Measurements from ENCODE around the gene ZSCAN10.

Gene ZSCAN10

DNA sequence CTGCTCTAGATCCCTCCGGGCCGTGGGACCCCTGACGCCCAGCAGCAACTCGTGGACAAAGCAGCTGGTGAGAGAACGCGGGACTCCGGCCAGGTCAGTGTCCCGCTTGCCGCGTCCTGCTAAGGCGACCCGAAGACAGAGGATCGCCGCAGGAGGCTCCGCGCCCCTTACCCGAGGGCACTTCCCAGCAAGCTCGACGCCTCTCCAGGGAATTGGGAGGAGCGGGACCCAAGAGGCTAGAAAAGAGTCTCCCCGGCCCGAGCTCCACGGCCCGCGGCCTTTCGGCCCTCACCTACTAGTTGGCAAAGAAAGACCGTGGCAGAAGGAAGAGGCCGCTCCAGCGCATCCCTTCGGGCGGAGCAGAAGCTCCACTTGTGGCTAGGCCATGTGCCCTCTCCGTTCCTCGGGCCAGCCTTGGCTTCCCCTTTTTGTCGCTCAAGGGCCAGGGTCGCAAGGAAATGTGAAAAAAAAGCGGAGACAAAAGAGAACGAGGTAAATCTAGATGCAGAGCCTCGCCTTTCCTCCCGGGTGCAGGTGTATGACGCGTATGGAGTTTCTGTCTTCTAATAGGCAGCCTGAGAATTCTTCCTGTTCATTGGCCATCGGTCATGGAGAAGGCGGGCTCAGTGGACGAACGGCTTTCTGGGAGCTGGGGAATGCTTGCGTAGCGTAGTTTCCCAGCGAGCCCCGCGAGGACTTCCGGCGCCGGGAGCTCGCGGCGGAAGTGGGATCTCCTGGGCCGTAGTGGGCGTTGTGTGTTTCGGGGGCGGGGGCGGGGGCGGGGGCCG is 35.4 kb upstream of the ZSCAN10 start, which contains the start of gene ZNF213:
TSS of gene ZNF213 (plus strand) at position 692 of the 788 bp plus-strand sequence. CDS start 2,252 bp downstream, outside the sequence.
- DNase-seq (ENCODE audit: low spot score) = peak; percentile 98

DNA sequence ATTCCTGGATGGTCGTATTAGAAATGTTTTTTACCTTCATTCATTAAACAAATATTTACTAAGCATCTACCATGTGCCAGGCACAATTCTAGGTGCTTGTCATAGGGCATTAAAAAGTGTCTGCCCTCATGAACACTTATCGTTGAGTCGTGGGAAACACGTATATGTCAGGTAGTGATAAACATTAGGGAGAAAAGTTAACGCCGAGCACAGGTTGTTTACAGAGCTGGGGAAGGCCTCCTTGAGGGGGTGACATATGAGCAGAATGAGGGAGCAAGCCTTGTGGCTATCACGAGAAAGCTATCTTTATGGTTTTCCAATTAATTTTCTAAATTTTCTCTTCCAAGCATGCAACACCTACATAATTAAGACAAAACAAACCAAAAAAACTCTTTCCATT is 34.8 kb upstream of the ZSCAN10 start:
- no peak for DNase-seq (ENCODE audit: low spot score)

DNA sequence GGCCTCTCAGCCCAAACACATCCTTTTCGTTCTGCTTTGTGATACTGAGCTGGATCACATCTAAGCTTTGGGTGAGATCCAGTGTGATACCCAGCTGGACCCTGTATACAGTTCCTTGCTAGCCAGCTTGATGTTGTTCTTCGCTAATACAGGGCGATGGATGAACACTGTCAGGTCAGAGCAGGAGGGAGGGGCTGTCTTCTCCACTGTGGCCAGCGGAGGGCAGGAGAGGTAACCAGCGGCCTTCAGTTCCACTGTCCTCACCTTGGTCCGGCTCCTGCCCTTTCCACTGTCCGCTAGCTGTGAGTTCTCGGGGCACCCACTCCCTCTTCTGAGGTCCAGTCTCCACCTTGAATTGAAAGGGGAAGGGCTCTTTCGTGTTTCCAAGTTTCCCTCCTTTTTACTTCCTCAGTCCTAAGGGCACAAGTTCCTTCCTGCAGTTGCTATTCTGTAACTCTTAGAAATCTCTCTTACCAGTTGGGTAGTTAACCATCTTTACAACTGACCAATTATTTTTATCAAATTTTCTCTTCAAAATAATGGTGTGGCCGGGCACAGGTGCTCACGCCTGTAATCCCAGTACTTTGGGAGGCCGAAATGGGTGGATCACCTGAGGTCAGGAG is 32.8 kb upstream of the ZSCAN10 start:
- no peak for DNase-seq (ENCODE audit: low spot score)

DNA sequence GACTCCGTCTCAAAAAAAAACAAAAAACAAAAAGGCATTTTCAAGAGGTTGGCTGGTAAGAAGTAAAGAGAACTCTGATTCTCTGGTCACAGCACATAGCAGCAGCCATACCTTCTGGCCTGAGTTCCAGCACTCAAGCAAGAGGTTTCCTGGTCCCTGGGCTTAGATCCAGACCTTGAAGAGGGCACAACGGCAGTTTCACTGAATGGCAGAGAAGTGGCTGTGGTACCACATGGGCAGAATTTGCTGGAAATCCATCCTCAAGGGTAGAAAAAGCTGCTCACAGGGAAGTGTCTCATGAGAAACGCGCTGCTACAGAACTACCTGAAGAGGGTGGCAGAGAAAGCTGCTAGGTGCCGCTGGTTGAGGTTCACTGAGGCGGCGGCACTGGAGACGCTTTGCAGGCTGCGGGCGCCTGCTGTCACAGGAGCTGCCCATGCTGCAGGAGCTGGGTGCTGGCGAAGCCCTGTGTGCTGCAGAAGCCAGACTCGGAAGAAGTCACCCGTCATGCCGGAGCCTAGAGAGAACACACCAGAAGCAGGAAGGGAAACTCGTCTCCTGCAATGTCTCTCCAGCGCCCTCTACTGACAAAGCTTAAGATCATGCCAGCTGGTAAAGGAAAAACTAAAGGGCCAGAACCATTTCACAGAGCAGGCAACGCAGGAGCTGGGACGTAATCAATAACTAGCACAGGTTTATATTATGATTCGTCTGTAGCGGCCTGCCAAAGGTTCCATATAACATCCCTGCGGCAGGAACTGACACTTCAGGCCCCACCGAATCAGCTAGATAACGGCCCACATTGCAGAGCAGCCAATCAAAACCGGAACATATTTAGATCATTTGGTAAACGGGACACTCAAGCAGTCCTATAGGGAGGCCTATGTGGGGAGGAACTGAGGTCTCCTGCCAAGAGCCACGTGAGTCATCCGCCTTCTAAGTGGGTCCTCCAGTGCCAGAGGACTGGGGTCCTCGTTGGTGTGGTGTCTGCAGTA is 30.3 kb upstream of the ZSCAN10 start:
- DNase-seq (ENCODE audit: low spot score) = peak; percentile 87

DNA sequence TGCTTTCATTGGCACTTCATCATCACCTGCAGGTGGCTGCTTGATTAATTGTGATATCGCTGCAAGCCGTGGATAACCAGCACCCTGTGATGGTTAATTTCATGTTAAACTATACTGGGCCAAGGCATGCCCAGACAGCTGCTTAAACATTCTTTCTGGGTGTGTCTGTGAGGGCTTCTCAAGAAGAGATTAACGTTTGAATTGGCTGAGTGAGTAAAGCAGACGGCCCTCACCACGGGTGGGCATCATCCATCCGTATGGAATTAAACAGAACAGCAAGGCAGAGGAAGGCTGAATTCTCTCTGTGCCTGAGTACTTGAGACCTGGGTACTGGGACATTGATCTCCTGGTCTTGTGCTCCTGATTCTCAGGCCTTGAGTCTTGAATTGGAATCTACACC is 28.7 kb upstream of the ZSCAN10 start:
- DNase-seq (ENCODE audit: low spot score) = no peak

DNA sequence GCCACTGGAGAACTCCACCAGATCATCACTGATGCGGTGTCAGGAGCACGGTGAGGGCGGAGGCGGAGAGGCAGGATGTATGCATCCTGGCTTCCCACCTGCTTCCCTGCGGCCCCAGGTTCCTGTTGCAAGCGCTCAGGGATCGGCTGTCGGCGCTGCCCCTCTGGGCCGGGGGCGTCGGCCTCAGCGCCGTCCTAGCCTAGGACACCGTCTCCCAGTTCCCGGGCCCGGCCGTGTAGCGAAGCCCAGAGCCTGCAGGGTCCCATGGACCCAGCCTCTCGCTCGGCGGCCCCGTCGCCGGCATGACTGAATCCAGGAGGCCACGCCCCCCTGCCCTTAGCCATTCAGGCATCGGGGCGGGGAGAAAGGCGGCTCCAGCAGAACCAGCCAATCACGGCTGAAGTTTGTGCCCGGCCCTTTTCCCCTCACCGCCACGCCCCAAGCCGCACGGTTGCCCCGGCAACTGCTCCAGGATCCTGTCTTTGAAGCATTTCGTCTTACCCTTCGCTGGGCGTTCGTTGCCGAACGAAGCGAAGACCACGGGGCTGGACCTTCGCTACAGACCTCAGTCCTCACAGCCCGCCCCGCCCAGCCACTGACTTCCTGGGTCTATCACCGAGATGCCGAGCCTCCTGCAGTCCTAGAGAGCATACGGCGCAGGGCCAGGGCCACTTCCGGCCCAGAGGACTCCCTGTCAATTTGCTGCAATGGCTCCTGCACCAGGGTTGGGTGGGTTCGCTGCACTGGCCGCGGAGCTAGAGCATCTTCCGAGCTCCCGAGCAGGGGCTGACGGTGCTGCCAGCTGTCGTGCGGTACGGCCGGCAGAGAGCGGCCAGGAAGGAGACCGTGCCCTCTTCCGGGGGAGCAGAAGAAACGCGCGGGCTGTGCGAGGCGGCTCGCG is 25.1 kb upstream of the ZSCAN10 start:
- DNase-seq (ENCODE audit: low spot score) = peak; percentile 95

DNA sequence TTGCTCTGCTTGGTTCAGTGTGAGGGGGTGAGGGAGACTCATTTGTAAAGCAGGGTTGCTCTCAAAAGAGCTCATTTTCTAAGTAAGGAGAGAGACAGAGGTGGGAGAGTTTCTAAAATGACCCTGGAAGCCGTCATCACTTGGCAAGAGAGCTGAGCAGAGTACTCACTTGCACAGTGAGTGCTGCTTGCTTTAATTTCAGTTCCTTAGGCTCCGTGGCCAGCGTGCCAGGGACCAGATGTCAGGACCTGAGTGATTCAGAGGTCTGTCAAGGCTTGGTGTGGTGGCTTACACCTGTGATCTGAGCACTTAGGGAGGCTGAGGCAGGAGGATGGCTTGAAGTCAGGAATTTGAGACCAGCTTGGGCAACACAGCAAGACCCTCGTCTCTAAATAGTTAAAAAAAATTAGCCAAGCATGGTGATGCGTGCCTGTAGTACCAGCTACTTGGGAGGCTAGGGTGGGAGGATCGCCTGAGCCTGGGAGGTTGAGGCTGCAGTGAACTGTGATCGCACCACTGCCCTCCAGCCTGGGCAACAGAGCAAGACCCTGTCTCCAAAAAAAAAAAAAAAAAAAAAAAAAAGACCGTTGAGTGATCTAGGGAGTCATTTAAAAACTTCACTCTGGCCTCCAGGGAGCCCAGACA is 24.0 kb upstream of the ZSCAN10 start:
- peak; percentile 18 for DNase-seq (ENCODE audit: low spot score)

DNA sequence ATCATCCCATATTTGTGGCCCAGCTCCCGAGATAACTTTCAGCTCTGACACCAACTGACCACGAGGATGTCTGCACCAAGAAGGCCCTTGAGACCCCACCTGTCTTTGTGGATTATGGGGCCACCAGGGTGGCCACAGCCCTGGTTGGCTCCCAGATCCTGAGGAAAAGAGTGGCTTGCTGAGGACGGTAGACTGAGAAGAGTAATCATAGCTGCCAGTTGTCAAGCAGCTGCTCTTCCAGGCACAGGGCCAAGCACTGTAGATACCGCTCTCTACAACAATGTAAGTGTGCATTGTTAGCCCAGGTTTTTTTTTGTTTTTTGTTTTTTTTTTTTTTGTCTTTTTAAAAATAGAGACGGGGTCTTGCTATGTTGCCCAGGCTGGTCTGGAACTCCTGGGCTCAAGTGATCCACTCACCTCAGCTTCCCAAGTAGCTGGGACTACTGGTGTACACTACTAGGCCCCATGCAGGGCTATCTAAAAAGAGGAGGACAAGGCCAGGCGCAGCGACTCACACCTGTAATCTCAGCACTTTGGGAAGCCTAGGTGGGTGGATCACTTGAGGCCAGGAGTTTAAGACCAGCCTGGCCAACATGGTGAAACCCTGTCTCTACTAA is 22.9 kb upstream of the ZSCAN10 start:
- DNase-seq (ENCODE audit: low spot score) = no peak

DNA sequence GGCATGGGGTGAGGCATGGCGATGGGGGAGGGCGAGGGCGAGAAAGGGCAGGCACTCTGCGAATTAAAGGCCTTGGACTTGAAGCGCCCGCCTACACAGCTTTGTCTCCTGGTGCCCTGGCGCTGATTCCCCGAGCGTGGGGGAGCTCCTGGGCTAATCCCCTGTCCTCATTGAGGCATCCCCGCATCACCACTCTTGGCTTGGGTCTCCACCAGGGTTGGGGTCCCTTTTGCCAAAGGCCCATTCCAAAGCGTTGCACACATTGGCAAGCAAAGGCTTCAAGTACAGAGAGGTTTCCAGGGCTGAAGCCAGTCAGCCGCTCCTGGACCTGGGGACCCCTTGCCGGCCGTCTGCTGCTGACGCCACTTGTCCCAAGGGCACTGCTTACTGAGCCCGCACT is 21.3 kb upstream of the ZSCAN10 start:
- no peak for DNase-seq (ENCODE audit: low spot score)

DNA sequence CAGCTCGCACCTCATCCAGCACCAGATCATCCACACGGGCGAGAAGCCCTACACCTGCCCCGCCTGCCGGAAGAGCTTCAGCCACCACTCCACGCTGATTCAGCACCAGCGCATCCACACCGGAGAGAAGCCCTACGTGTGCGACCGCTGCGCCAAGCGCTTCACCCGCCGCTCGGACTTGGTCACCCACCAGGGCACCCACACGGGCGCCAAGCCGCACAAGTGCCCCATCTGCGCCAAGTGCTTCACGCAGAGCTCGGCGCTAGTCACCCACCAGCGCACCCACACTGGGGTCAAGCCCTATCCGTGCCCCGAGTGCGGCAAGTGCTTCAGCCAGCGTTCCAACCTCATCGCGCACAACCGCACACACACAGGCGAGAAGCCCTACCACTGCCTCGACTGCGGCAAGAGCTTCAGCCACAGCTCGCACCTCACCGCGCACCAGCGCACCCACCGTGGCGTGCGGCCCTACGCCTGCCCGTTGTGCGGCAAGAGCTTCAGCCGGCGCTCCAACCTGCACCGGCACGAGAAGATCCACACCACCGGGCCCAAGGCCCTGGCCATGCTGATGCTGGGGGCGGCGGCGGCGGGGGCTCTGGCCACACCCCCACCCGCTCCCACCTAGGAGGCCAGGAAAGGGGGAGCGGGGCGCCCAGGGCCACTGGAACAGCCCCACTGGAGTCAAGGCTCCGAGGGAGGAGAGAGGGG is 20.8 kb upstream of the ZSCAN10 start:
- no peak for DNase-seq (ENCODE audit: low spot score)

DNA sequence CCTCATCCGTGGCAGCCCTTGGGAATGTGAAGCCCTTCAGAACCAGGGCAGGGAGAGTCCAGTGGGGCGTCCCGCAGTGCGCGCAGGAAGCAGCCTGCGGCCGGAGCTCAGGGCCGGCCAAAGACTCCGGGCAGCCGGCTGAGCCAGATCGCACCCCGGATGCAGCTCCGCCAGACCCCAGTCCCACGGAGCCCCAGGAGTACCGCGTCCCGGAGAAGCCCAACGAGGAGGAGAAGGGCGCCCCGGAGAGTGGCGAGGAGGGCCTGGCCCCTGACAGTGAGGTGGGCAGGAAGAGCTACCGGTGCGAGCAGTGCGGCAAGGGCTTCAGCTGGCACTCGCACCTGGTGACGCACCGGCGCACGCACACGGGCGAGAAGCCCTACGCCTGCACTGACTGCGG is 20.2 kb upstream of the ZSCAN10 start:
- no peak for DNase-seq (ENCODE audit: low spot score)

DNA sequence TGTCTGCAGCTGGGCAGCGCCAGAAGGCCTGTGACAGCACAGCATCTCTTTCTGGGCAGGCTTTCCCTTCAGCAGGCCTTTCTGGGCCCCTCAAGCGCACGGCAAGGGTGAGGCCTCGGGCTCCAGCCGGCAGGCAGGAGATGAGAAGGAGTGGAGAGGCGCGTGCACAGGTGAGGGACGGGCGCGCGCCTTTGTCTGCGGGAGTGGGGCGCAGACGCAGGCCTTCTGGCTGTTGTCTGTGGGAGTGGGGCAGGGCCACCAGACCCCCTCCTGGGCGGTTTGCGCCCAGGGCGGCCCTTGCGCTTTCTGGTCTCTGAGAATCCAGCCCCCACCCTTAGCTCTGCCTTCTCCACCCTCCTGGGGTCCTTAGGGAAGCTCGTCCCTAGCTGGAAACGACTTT is 19.8 kb upstream of the ZSCAN10 start:
- DNase-seq (ENCODE audit: low spot score) = no peak

DNA sequence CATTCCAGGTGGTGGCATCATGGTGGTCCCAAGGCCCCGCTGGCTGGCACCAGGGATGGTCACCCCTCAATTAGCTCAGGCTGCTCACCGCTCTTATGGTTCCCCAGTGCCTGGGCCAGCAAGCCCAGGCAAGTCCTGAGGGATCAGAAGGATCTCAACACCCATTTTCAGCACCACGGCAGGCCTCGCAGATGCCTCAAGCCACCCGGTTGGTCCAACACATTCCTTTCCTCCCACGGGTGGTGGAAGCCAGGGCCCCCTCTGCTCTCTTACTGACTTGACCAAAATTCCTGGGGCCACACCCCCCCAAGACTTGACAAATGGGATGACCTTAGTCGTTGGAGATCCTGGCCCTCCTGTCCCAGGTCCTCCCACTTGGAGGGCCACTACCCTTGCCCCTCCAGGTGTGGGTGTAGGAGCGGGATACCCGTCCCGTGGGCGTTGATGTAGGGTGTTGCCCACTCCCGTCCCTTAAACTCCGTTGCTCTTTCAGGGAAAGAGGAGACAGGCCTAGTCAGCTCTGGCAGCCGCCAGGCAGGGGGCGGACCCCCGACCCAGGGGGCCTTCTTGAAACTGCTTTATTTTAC is 19.2 kb upstream of the ZSCAN10 start:
- DNase-seq (ENCODE audit: low spot score) = no peak

DNA sequence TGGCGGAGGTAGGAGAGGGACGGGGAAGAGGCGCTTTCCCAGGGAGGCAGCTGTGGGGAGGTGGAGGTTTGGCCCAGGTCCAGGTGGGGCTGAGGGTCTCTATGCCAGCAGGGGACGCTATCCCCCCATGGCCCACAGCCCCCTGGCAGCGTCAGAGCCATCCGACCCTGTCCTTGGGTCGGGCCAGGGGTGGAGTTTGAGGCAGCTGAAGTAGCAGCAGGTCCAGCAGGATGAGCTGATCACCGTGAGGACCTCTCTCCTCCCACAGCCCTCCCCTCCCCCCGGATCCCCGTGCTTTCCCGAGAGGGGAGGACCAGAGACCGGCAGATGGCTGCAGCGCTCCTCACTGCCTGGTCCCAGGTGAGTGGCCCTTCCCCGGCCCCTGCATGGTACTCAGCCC is 16.5 kb upstream of the ZSCAN10 start:
- no peak for DNase-seq (ENCODE audit: low spot score)

DNA sequence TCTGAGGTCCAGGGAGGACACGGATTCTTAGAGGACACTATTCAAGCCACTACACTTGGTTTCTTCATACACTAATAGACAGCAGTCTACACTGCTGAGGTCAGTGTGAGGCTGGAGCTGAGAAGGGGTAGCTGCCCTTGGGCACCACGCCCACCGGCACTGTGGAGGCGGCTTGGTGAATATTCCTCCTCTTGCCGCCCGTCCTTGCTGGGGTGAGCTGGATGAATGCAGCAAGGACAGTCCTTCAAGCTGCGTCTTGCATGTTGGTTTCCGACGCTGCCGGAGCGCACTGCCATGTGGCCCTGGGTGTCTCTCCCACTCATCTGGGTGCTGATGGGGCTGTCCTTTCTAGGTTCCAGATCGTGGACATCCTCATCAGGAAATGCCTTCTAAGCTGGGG is 15.9 kb upstream of the ZSCAN10 start:
- no peak for DNase-seq (ENCODE audit: low spot score)

DNA sequence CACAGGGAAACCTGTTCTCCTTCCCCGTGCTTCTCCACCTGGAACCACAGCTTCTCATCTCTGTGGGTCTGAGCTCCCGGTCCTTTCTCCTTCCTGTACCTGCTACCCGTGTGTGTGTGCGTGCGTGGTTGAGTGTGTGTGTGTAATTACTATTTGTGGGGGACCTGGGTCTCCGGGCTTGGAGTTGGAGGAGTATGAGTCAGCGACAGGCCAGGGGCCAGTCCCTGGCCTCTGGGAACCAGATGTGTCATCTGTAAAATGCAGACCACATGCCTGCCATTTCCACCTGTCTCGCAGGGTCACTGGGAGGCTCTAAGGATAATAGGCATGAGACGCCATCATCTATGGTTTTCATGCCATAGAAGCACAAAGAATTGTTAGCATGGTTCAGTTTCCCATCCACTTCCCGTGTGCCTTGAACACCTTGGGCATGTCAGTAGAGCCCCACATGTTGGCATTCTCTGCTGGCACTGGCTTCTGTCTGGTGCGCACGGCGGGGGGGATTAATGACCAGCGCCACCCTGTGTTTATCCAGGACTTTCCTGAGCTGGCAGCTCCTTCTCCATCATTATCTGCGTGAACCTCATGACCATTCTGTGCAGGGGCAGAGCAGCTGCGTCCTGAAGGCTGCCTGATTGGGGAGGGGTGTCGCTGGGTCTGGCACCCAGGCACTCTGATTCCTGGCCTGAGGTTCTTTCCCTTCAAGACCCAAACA is 14.8 kb upstream of the ZSCAN10 start:
- DNase-seq (ENCODE audit: low spot score) = no peak

DNA sequence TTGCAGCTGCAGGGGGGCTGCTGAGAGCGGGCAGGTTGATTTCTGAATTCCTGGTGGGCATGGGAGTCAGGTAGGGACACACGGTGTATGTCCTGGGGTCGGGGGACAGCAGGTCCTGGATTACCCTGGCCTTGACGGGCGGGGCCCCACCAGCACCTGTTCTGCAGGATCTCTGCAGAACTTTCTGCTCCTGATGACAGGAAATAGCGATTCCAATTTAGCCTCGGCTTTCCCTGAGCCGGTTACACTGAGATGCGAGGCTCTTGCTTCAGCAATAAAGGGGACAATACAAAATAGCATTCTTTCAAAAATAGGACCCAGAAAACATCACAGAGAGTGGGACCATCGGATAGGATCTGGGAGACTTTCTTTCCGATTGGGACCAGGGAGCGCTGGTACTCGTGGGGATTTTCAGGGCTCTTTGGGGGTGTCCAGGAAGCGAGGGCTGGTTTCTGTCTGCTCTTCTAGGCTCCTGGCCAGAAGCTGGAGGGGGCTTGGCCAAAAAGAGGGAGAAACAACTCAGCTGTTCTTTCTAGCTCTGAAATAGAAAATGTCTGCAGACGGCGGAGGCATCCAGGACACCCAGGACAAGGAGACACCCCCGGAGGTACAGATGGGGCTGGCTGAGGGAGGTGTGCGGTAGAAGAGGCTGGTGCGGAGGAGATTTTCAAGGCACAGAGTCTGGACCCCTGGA is 13.9 kb upstream of the ZSCAN10 start:
- DNase-seq (ENCODE audit: low spot score) = no peak
